HCT116 (cell line): ENCODE data around the gene TRIM24.
"Not testable (repeated sequence)": the region's sequence is repeated elsewhere in the genome, so short reads cannot be mapped to it uniquely, and the experiment has no call there.

Experiments
- CTCF ChIP-seq, 3 experiments: fragments of 200-600 bp in 1 of 3; sonication (generic) in 1 of 3; IDR thresholded peaks in 2 of 3; conservative IDR thresholded peaks in 1 of 3; 2 replicates each; pipeline ENCODE4 v1.5.1; 2012 to 2017; ENCODE audit warnings: low read depth in 2 of 3, low read length in 2 of 3, antibody characterized with exemption in 1 of 3, borderline replicate concordance in 1 of 3, control low read depth in 1 of 3, mild to moderate bottlenecking in 1 of 3, mixed read lengths in 1 of 3, mixed run types in 1 of 3, moderate library complexity in 1 of 3; ENCODE audit not compliant: insufficient read depth in 1 of 3
- POLR2A ChIP-seq: IDR thresholded peaks from 2 replicates; pipeline ENCODE4 v1.7.0; 2011; ENCODE audit warnings: borderline replicate concordance; ENCODE audit not compliant: insufficient read depth, insufficient read length; ENCODE audit errors: extremely low read depth
- POLR2AphosphoS5 ChIP-seq: IDR thresholded peaks from 2 replicates; pipeline ENCODE4 v1.6.1; 2011; ENCODE audit warnings: mild to moderate bottlenecking, low read depth, low read length, moderate library complexity
- RAD21 ChIP-seq: IDR thresholded peaks from 2 replicates; pipeline ENCODE4 v1.6.1; 2012; ENCODE audit warnings: low read depth, mild to moderate bottlenecking
- REST ChIP-seq: IDR thresholded peaks from 2 replicates; pipeline ENCODE4 v1.6.1; 2012; ENCODE audit warnings: low read depth
- ZBTB33 ChIP-seq: IDR thresholded peaks from 2 replicates; pipeline ENCODE4 v1.6.1; 2011; ENCODE audit warnings: mild to moderate bottlenecking, low read length, moderate library complexity; ENCODE audit not compliant: insufficient replicate concordance; ENCODE audit errors: extremely low read depth
- ZFX ChIP-seq: fragments of 450-650 bp; IDR thresholded peaks from 2 replicates; pipeline ENCODE4 v1.6.1; 2017

- TF ChIP-seq REST; POLR2AphosphoS5; CTCF (IDR thresholded peaks at IDR 0.05 in 2 of 3, conservative IDR thresholded peaks at IDR 0.05 in 1 of 3; ENCODE audit: borderline replicate concordance in 1 of 3, insufficient read depth in 1 of 3, low read depth in 2 of 3, low read length in 2 of 3); RAD21; ZBTB33; ZFX; POLR2A: not testable (repeated sequence)
Observed at GRCh38 chr7:138489139-138489538, 29.1 kb downstream of the TRIM24 start.
